GM19099 (cell line): ENCODE results near the gene GSTA4.
A peak's percentile ranks its signal among the peaks of the same experiment; 100 is the strongest.

Source experiments
- POLR2A ChIP-seq: IDR thresholded peaks from 3 replicates; pipeline ENCODE4 v1.6.1; 2011; ENCODE audit warnings: low read depth; ENCODE audit not compliant: insufficient read length; ENCODE audit errors: extremely low read depth

GSTA4 gene, protein sequence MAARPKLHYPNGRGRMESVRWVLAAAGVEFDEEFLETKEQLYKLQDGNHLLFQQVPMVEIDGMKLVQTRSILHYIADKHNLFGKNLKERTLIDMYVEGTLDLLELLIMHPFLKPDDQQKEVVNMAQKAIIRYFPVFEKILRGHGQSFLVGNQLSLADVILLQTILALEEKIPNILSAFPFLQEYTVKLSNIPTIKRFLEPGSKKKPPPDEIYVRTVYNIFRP

GRCh38 chr6:52995089-52995912, at the start of gene GSTA4:
GSTA4 (minus strand) TSS chr6:52995284; CDS start chr6:52994243, 1,041 bp downstream.
- TF ChIP-seq POLR2A, result peak; percentile 55

DNA sequence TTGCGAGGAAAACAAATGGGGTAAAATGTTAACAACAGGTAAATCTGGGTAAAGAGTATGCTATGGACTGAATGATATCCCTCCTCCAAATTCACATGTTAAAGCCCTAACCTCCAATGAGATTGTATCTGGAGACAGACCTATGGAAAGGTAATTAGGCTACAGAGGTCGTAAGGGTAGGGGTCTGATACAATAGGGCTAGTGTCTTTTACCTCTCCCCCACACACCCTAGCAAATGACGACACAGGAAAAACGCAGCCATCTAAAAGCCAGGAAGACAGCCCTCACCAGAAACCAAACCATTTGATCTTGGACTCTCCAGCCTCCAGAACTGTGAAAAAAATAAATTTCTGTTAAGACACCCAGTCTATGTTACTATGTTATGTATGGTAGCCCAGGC, 49.5 kb upstream of the GSTA4 start:
- no peak for TF ChIP-seq POLR2A

DNA sequence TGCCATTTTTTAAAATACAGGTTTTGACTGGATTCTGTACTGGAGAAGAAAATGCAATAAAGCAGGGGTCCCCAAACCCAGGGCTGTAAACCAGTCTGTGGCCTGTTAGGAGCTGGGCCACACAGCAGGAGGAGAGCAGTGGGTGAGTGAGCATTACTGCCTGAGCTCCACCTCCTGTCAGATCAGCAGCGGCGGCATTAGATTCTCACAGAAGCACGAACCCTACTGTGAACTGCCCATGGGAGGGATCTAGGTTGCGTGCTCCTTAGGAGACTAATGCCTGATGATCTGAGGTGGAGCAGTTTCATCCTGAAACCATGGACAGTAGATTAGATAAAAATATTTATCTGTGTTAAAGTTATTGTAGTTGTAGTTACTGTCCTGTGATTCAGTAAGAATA, 49.0 kb upstream of the GSTA4 start:
- no peak for TF ChIP-seq POLR2A

GRCh38 chr6:53043581-53043980, 48.5 kb upstream of the GSTA4 start:
- no peak for TF ChIP-seq POLR2A

DNA sequence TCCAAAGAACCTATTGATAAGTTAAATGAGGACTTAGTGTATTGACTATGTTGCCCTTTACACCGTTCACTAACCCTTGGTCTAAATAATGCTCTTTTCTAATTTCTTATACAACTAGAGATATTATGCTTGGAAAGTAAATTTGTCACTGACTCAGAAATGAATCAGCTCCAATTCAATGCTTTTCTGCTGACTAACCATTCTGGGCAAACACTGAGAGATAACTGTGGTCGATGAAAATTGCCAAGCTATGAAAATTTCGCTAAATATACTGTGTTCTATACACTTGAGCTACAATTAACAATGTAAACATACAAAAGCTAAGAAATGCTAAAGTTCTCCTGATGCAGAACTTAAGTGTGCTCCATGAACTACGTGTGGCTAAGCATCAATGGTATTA, 47.0 kb upstream of the GSTA4 start:
- no peak for TF ChIP-seq POLR2A

GRCh38 chr6:53041356-53041755, 46.3 kb upstream of the GSTA4 start:
- TF ChIP-seq POLR2A, result no peak

GRCh38 chr6:53038596-53038995, 43.5 kb upstream of the GSTA4 start:
- TF ChIP-seq POLR2A, result no peak

GRCh38 chr6:53038141-53038540, 43.1 kb upstream of the GSTA4 start:
- no peak for TF ChIP-seq POLR2A

DNA sequence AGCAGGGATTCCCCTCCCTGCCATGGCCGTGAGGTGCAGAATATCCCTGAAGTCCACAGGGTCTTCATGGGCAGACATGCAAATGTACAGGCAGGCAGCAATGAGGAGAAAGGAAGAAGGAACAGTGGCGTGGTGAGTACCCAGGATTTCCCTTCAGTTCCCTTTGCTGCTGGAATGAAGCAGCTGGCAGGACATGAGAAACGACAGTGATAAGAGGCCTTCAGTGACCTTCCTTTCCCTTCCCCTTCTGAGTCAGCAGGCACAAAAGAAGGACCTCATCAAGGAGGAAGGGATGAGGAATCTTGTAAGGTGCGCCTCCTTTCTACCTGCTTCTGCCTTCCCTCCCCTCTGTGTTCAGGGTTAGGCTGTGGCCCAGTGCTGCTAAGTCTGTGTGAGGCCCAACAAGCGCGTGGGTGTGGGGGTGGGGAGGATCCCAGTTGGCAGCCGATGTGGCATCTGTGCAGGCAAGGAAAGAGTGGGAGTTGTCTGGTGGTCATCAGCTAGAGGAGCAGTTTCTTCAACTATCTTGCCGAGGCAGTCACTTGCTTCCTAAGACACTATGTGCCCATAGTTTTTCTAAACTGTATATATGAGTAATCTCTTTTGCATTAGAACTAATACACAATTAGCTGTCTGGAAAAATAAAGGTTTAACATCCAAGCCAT, 40.6 kb upstream of the GSTA4 start:
- no peak for TF ChIP-seq POLR2A

- TF ChIP-seq POLR2A, result no peak
Measured at GRCh38 chr6:53033764-53034163, 38.7 kb upstream of the GSTA4 start.

DNA sequence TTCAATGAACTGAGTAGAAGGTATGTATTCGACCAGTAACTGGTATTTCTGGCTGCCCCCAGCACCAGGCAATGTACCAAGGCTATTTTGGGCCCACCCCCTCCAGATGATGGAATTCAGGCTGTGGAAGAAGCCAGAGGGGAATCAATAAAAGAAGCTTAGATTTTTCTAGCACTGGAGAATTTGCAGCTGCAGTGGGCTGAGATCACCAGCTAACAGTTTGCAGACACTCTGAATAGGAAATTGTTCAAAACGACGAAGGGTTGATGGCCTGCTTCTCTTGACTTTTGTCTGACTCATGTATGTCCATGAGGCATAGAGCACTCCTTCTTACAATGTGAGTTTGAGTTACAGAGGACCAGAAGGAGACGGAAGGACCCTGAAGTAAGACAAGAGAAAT, 37.8 kb upstream of the GSTA4 start:
- TF ChIP-seq POLR2A, result no peak

- no peak for TF ChIP-seq POLR2A
Measured at GRCh38 chr6:53031281-53031680, 36.2 kb upstream of the GSTA4 start.

DNA sequence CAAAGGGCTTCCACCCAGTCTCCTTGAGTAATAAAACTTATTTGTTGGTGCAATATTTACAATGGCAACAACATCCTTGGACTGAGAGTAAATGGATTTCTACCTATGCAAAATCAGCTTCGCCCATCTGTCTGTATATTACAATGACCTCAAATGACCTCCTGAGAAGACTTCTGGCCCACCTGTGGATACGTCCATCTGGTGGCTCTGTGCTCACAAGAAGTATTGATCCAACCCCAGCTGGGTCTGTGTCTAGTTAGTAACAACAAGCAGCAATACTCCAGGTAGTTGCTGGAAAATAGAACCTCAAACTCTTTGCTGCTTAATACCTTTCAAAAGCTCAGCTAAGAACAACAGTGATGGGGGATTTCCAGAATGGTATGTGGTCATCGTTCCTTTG, 34.7 kb upstream of the GSTA4 start:
- TF ChIP-seq POLR2A, result no peak

- TF ChIP-seq POLR2A, result no peak
Measured at GRCh38 chr6:53029257-53029656, 34.2 kb upstream of the GSTA4 start.

GRCh38 chr6:53028467-53028866, 33.4 kb upstream of the GSTA4 start:
- TF ChIP-seq POLR2A, result no peak
